Measurements from ENCODE around the gene AK2.
"Not testable (repeated sequence)": the region's sequence is repeated elsewhere in the genome, so short reads cannot be mapped to it uniquely, and the experiment has no call there.

The AK2 gene

GRCh38 chr1:33050221-33051076 is 13.8 kb upstream of the AK2 start:
- DNase-seq (ENCODE audit: low spot score) = no peak

GRCh38 chr1:33049371-33049770 is 12.7 kb upstream of the AK2 start:
- no peak for DNase-seq (ENCODE audit: low spot score)

- no peak for DNase-seq (ENCODE audit: low spot score)
Observed at GRCh38 chr1:33048426-33048825, 11.7 kb upstream of the AK2 start.

- DNase-seq (ENCODE audit: low spot score) = no peak
Observed at GRCh38 chr1:33047839-33048305, 11.2 kb upstream of the AK2 start.

GRCh38 chr1:33047290-33047689 is 10.6 kb upstream of the AK2 start:
- DNase-seq (ENCODE audit: low spot score) = no peak

- DNase-seq (ENCODE audit: low spot score) = not testable (repeated sequence)
Observed at GRCh38 chr1:33046234-33046633, 9.6 kb upstream of the AK2 start.

- no peak for DNase-seq (ENCODE audit: low spot score)
Observed at GRCh38 chr1:33045814-33046213, 9.1 kb upstream of the AK2 start.

GRCh38 chr1:33045246-33045645 is 8.6 kb upstream of the AK2 start:
- no peak for DNase-seq (ENCODE audit: low spot score)

GRCh38 chr1:33043267-33044092 is 6.8 kb upstream of the AK2 start:
- DNase-seq (ENCODE audit: low spot score) = no peak

- DNase-seq (ENCODE audit: low spot score) = no peak
Observed at GRCh38 chr1:33042831-33043230, 6.1 kb upstream of the AK2 start.

GRCh38 chr1:33041026-33041425 is 4.3 kb upstream of the AK2 start:
- DNase-seq (ENCODE audit: low spot score) = no peak

GRCh38 chr1:33039840-33040239 is 3.2 kb upstream of the AK2 start:
- no peak for DNase-seq (ENCODE audit: low spot score)

- DNase-seq (ENCODE audit: low spot score) = no peak
Observed at GRCh38 chr1:33036051-33036525, 595 bp downstream of the AK2 start.

- DNase-seq (ENCODE audit: low spot score) = no peak
Observed at GRCh38 chr1:33032126-33032869, 4.4 kb downstream of the AK2 start.

- no peak for DNase-seq (ENCODE audit: low spot score)
Observed at GRCh38 chr1:33031506-33031905, 5.2 kb downstream of the AK2 start.

GRCh38 chr1:33030575-33030974 is 6.1 kb downstream of the AK2 start:
- no peak for DNase-seq (ENCODE audit: low spot score)

GRCh38 chr1:33029921-33030320 is 6.8 kb downstream of the AK2 start:
- DNase-seq (ENCODE audit: low spot score) = no peak

- DNase-seq (ENCODE audit: low spot score) = no peak
Observed at GRCh38 chr1:33029209-33029608, 7.5 kb downstream of the AK2 start.

GRCh38 chr1:33025761-33026160 is 10.9 kb downstream of the AK2 start:
- DNase-seq (ENCODE audit: low spot score) = no peak

GRCh38 chr1:33025180-33025569 is 11.5 kb downstream of the AK2 start:
- no peak for DNase-seq (ENCODE audit: low spot score)

- DNase-seq (ENCODE audit: low spot score) = not testable (repeated sequence)
Observed at GRCh38 chr1:33024430-33025179, 12.1 kb downstream of the AK2 start.

All from ecto neural progenitor cell (in vitro differentiated cells).